ENCODE data around the gene TSPAN32.

Gene TSPAN32

DNA sequence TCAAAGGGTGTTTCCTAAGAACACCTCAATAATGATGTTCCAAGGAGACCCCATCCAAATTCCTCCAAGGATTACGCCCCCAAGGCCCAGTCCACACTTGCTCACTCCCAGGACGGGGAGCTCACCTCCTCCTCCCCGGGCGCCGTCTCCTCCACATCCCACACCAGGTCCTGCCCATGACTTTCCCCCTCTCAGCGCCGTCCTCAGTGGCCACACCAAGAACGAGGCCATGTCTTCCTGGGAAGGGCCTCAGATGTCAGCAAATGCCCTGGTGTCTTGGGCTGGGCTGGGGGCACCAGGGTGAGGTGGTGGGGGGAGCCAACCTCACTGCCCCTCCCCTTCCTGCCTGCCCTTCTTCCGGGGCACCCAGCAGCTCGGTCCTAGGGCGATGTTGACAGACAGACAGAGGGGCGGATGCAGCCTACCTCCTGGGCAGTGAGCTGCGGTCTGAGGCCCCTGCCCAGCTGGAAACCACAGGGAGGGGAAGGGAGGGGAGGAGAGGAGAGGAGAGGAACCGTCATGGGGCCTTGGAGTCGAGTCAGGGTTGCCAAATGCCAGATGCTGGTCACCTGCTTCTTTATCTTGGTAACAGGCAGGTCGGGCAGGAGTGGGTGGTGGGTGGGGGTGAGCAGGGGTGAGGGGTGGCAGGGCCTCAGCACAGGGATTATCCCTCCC is at the start of gene TSPAN32, which contains the start of gene C11orf21:
Gene TSPAN32 (plus strand): TSS at position 383 of the 675 bp plus-strand sequence. CDS start 137 bp downstream, at position 520.
Gene C11orf21 (minus strand): TSS at position 288 of the 675 bp plus-strand sequence. CDS start 110 bp downstream, at position 178.
- DNase-seq = peak; percentile 60

DNA sequence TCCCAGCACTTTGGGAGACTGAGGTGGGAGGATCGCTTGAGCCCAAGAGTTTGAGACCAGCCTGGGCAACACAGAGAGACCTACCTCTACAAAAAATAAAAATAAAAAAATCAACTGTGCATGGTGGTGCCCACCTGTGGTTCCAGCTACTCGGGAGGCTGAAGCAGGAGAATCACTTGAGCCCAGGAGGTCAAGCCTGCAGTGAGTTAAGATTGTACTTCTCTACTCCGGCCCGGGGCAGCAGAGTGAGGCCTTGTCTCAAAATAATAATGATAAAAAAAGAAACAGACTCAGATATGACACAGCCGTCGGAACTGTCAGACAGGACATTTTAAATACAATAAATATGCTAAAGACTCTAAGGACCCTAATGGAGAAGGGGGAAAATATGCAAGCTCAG is 49.8 kb upstream of the TSPAN32 start:
- DNase-seq = no peak

- no peak for DNase-seq
Measured at GRCh38 chr11:2256293-2256913, 45.4 kb upstream of the TSPAN32 start.

GRCh38 chr11:2256951-2257700 is 44.7 kb upstream of the TSPAN32 start:
- no peak for DNase-seq

GRCh38 chr11:2258501-2259465 is 43.0 kb upstream of the TSPAN32 start:
- no peak for DNase-seq

DNA sequence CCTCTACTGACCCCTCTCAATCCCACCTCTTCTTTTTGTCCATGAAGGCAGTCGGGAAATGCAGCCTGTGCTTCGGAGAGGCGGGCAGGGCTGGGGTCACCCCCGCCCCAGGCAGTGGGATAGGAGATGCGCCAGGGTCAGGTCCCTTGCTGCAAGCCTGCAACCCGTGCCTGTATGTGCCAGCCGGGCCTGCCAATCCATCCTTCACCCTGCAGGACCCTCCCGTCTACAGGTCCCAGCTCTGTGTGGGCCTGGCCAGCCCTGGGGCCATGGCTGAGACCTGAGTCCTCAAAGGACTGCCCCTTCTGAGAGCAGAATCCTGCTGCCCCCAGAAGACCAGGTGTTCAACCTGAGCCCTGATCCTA is 42.4 kb upstream of the TSPAN32 start:
- DNase-seq = no peak

- no peak for DNase-seq
Measured at GRCh38 chr11:2259897-2260451, 41.8 kb upstream of the TSPAN32 start.

DNA sequence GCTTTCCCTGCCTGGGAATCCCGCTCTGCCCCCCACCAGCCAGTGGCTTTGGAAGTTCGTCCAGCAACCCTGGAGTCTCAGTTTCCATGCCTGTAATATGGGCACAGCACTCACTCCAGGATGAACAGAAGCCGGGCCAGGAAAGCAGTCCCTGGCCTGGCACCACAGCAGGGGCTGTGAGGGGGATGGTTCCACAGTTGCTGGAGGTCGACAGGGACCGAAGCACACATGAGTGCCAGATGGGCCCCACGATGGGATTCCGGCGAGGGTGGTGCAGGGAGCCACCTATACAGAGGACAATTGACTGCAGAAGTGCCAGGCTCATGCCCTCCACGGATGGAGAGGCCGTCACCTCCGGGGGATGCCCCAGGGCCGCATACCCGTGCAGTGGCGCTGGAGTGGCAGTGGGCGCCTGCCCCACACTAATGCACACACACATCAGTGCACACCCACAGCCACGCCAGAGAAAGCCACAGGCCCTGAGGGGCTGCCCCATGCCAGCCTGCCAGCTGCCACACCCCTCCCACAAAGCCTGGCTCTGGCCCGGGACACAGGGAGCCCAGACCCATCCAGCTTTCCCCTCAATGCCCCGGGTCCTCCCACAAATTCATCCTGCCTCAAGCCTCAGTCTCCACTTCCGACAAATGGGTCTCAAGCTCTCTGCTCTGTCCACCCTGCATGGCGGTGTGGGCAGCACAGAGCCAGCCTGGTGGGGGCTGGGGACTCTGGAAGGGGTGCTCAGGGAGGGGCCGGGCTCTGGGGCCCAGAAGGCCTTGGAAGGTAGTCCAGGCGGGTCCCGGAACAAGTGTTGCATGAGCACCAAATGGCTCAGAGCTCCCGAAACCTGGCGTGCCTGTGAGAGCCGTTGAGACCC is 41.1 kb upstream of the TSPAN32 start:
- DNase-seq = no peak

GRCh38 chr11:2261436-2262230 is 40.2 kb upstream of the TSPAN32 start:
- no peak for DNase-seq

GRCh38 chr11:2262301-2263070 is 39.3 kb upstream of the TSPAN32 start:
- no peak for DNase-seq

DNA sequence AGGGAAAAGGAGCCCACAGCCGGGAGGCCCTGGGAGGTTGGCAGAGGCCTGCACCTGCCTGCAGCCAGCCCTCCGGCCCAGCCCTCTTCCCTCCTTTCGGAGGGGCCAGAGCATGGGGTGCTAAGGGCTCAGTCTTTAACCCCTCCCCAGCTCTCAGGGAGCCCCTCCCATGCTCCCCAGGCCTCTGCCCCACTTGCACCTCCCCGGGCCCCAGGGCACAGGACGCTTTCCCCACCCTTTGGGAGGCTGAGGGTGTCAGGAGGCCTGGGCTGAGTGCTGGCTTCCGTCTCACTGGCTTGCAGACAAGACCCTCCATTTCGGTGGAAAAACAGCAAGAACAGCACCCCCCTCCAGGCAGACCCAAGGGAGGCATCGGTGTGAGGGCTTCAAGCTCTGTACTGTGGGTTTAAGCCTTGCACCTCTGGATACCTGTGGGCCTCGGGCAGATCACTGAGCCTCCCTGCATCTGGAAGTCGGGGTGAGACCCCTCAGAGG is 38.7 kb upstream of the TSPAN32 start:
- DNase-seq = no peak

DNA sequence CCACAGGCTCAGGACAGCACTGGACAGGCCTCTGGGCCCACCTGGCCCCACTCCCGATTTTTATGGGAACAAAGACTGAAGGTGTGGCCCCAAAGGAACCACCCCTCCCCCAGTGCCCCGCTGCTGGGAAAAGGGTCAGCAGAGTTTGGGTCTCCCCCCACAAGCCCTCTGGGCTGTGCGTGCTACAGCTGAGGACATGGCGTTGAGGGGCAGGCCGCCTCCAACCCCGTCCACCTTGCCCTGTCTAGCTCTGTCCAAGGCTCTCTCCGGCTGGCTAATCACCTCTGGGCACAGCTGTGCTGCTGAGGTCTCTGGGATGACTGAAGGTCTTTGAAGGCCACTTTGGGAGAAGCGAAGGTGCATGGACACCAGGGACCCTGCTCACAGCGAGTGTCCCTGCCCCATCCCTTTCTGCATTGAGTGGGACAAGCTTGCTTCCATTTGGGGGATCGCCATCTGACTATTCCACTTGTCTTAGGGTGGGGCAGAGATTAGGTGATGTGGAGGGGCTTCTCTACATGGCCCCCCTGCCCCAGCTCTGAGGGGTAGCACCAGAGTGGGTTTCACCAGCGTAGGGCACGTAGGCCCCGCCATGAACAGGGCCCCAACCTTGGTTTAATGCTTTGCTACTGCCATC is 38.0 kb upstream of the TSPAN32 start:
- no peak for DNase-seq

- no peak for DNase-seq
Measured at GRCh38 chr11:2264366-2265053, 37.3 kb upstream of the TSPAN32 start.

DNA sequence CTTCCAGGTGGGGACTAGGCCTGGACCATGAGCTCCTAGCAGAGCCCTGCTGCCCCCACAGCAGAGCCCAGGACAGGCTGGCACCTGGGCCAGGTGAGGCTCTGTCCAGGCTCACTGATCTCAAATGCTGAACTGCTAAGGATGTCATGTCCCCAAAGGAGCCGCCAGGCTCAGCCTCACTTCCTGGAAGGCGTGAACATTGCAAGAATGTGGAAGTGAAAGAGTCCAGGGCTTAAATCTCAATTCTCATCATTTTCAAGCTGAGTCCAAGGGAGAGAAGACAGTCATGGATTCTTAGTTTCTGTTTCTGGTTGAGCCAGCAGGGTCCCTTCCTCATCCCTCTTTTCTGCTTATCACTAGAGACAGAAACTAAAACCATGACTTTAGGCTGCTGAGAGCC is 36.4 kb upstream of the TSPAN32 start:
- DNase-seq = no peak

- no peak for DNase-seq
Measured at GRCh38 chr11:2265854-2266585, 35.8 kb upstream of the TSPAN32 start.

GRCh38 chr11:2266586-2267305 is 35.1 kb upstream of the TSPAN32 start:
- no peak for DNase-seq

DNA sequence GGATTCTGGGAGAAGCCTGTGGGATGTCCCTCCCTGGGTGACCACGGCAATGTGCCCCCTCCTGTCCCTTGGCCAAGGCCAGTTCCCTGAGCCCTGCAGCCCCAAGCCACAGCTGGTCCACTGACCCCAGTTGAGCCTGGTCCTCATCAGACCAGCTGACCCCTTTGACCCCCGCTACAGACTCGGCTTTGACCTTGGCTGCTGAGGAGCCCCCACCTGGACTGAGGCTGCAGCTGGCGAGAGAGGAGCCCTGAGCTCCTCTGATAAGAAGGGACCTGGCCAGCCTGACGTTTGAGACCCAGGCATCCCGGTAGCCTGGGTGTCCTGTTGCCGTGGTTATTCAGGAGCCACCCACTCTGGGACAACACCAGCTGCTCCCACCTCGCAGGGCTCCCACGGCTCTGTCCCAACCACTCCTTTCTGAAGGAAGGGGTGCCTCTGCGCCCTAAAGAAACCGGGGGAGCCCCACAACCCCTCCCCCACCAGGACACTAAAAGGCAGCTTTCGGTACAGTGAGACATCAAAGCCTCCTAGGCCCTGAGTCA is 34.4 kb upstream of the TSPAN32 start:
- no peak for DNase-seq
